NCI-H2029 treated with DMSO at 0.1 percent for 48 hours (cell line): ENCODE measurements around the gene RGL1.
A peak's percentile ranks its signal among the peaks of the same experiment; 100 is the strongest.

Experiments
- DNase-seq: peaks from one replicate; lab custom pipeline; 2025; lab: John Stamatoyannopoulos, UW

Gene RGL1

GRCh38 chr1:183916574-183916973, 111.7 kb downstream of the RGL1 start:
- DNase-seq, result no peak

GRCh38 chr1:183918589-183918988, 113.7 kb downstream of the RGL1 start:
- no peak for DNase-seq

GRCh38 chr1:183920651-183921050, 115.7 kb downstream of the RGL1 start:
- DNase-seq, result no peak

- DNase-seq, result no peak
Observed at GRCh38 chr1:183922197-183922596, 117.3 kb downstream of the RGL1 start.

- no peak for DNase-seq
Observed at GRCh38 chr1:183925947-183926346, 121.0 kb downstream of the RGL1 start.

- no peak for DNase-seq
Observed at GRCh38 chr1:183926983-183927382, 122.1 kb downstream of the RGL1 start.

- no peak for DNase-seq
Observed at GRCh38 chr1:183931646-183932271, 126.8 kb downstream of the RGL1 start.

- DNase-seq, result no peak
Observed at GRCh38 chr1:183932412-183932811, 127.5 kb downstream of the RGL1 start.

GRCh38 chr1:183933528-183934179, 128.7 kb downstream of the RGL1 start:
- DNase-seq, result no peak

- no peak for DNase-seq
Observed at GRCh38 chr1:183934314-183934713, 129.4 kb downstream of the RGL1 start.

- no peak for DNase-seq
Observed at GRCh38 chr1:183936009-183936408, 131.1 kb downstream of the RGL1 start.

GRCh38 chr1:183936791-183937190, 131.9 kb downstream of the RGL1 start:
- no peak for DNase-seq

- DNase-seq, result no peak
Observed at GRCh38 chr1:183937611-183938010, 132.7 kb downstream of the RGL1 start.

GRCh38 chr1:183941001-183941400, 136.1 kb downstream of the RGL1 start:
- DNase-seq, result no peak

- DNase-seq, result peak; percentile 17
Observed at GRCh38 chr1:183942933-183943693, 138.2 kb downstream of the RGL1 start.

- no peak for DNase-seq
Observed at GRCh38 chr1:183945428-183946319, 140.8 kb downstream of the RGL1 start.

GRCh38 chr1:183946320-183946613, 141.3 kb downstream of the RGL1 start:
- no peak for DNase-seq

GRCh38 chr1:183947988-183948387, 143.1 kb downstream of the RGL1 start:
- no peak for DNase-seq

GRCh38 chr1:183952101-183952500, 147.2 kb downstream of the RGL1 start:
- DNase-seq, result no peak

GRCh38 chr1:183953031-183953430, 148.1 kb downstream of the RGL1 start:
- DNase-seq, result no peak

GRCh38 chr1:183954496-183954895, 149.6 kb downstream of the RGL1 start:
- DNase-seq, result no peak

GRCh38 chr1:183956559-183957188, 151.8 kb downstream of the RGL1 start:
- no peak for DNase-seq
